HepG2 (cell line): ENCODE results near the gene HCRT. TPM values are rescaled to one million over a fixed set of nuclear protein-coding genes. Genes with fewer than 3 reads are reported as not detected.

Experiments
- FOSL2 ChIP-seq: sonication (generic); formaldehyde crosslinking; IDR thresholded peaks from 2 replicates; pipeline ENCODE4 v1.4.0; 2020; ENCODE audit warnings: missing genetic modification reagents
- FOXP1 ChIP-seq, 2 experiments: fragments of 450-650 bp in 1 of 2; IDR thresholded peaks; 2 replicates each; pipeline ENCODE4 v1.6.1; 2017 to 2018; ENCODE audit warnings: antibody characterized with exemption in 1 of 2
- KLF9 ChIP-seq: IDR thresholded peaks from 2 replicates; pipeline ENCODE4 v1.6.1; 2016; ENCODE audit warnings: low read depth
- NCOR1 ChIP-seq: fragments of 200-600 bp; sonication (generic); IDR thresholded peaks from 2 replicates; pipeline ENCODE4 v1.7.0; 2017; ENCODE audit warnings: antibody characterized with exemption, low read length, borderline replicate concordance
- POLR2AphosphoS2 ChIP-seq: IDR thresholded peaks from 2 replicates; pipeline ENCODE4 v1.6.1; 2011; ENCODE audit warnings: low read depth, low read length, improper control_type of control experiment
- RELA ChIP-seq: sonication (generic); formaldehyde crosslinking; IDR thresholded peaks from 2 replicates; pipeline ENCODE4 v1.4.0; 2020; ENCODE audit warnings: missing genetic modification reagents
- RXRB ChIP-seq: IDR thresholded peaks from 2 replicates; pipeline ENCODE4 v1.6.1; 2016; ENCODE audit warnings: borderline replicate concordance, missing genetic modification reagents, missing compliant biosample characterization
- SKI ChIP-seq: fragments of 450-650 bp; IDR thresholded peaks from one replicate; pipeline ENCODE4 v1.6.1; 2018; ENCODE audit warnings: mild to moderate bottlenecking; ENCODE audit not compliant: partially characterized antibody
- STAG1 ChIP-seq: sonication (generic); formaldehyde crosslinking; IDR thresholded peaks from 2 replicates; pipeline ENCODE4 v1.4.0; 2020; ENCODE audit warnings: missing genetic modification reagents
- TFDP1 ChIP-seq: IDR thresholded peaks from 2 replicates; pipeline ENCODE4 v1.6.1; 2016; ENCODE audit warnings: missing compliant biosample characterization, missing genetic modification reagents, borderline replicate concordance
- TFDP2 ChIP-seq: sonication (generic); formaldehyde crosslinking; IDR thresholded peaks from 2 replicates; pipeline ENCODE4 v1.4.0; 2020; ENCODE audit warnings: missing genetic modification reagents
- XRCC5 ChIP-seq: fragments of 200-400 bp; formaldehyde crosslinking; optimal IDR thresholded peaks from 2 replicates; pipeline ENCODE3; 2017; ENCODE audit warnings: mild to moderate bottlenecking, low read length
- ZBTB4 ChIP-seq: sonication (generic); formaldehyde crosslinking; IDR thresholded peaks from 2 replicates; pipeline ENCODE4 v1.4.0; 2020; ENCODE audit warnings: missing genetic modification reagents, mild to moderate bottlenecking, borderline replicate concordance
- ZFX ChIP-seq: sonication (generic); formaldehyde crosslinking; IDR thresholded peaks from 2 replicates; pipeline ENCODE4 v1.4.0; 2020; ENCODE audit warnings: mild to moderate bottlenecking, low read depth, missing genetic modification reagents, moderate library complexity
- ZNF484 ChIP-seq: sonication (generic); formaldehyde crosslinking; IDR thresholded peaks from 2 replicates; pipeline ENCODE4 v1.5.1; 2020; ENCODE audit warnings: mild to moderate bottlenecking, low read depth, missing genetic modification reagents, borderline replicate concordance
- polyA plus RNA-seq, 8 experiments: library from polyadenylated mRNA; depleted of rRNA in 3 of 8; stranded (reverse) in 7 of 8; unstranded in 1 of 8; fragments of >200 nt; fragmentation: Illumina TruSeq in 4 of 8; extraction: Trizol in 4 of 8; gene quantifications; 2 replicates each; pipeline versions ENCODE4 v1.2.1 to v1.2.3, GENCODE V29; 2011 to 2016; ENCODE audit warnings: low read depth in 4 of 8, missing spikeins in 1 of 8, mixed read lengths in 1 of 8; ENCODE audit not compliant: insufficient read depth in 1 of 8
- total RNA-seq, 5 experiments: library from RNA; depleted of rRNA; stranded (reverse); fragments of >200 nt; fragmentation: Illumina TruSeq; extraction: Trizol; gene quantifications; 2 replicates each; pipeline ENCODE4 v1.2.3, GENCODE V29; 2016; ENCODE audit warnings: low read depth in 1 of 5
- TF ChIP-seq, protein P1 (sequence below): sonication (generic); formaldehyde crosslinking; IDR thresholded peaks from 2 replicates; pipeline ENCODE4 v1.8.1; 2023; ENCODE audit warnings: mild to moderate bottlenecking, moderate library complexity, missing genetic modification reagents
- TF ChIP-seq, protein P2 (sequence below): IDR thresholded peaks from 2 replicates; pipeline ENCODE4 v1.6.1; 2016; ENCODE audit warnings: missing genetic modification reagents, missing compliant biosample characterization
- TF ChIP-seq, protein P3 (sequence below): sonication (generic); formaldehyde crosslinking; IDR thresholded peaks from 2 replicates; pipeline ENCODE4 v1.4.0; 2020; ENCODE audit warnings: missing genetic modification reagents

The HCRT gene
- total and polyA plus RNA-seq, 2 of the 13 experiments (the other 11 are each of a cell fraction or from before 2014, with no cell fraction given) = not detected

GRCh38 chr17:42135664-42136653 is 49.3 kb downstream of the HCRT start (continued):
- TF ChIP-seq TFDP1 = peak; percentile 48; the same call in 1 of the 2 replicates
- peak; percentile 77 for TF ChIP-seq FOSL2 (CRISPR knock-in tag)
- no peak for TF ChIP-seq ZNF484
- TF ChIP-seq SKI = peak; percentile 90
- no peak for TF ChIP-seq TFDP2 (CRISPR knock-in tag)
- peak; percentile 96 for TF ChIP-seq RXRB (CRISPR knock-in tag)
- TF ChIP-seq ZFX (CRISPR knock-in tag) = peak; percentile 40; the same call in 1 of the 2 replicates
- no peak for TF ChIP-seq FOXP1 (IDR thresholded peaks at IDR 0.05)
- TF ChIP-seq FOXP1 (CRISPR knock-in tag; IDR thresholded peaks at IDR 0.05) = peak; percentile 55; the same call in 1 of the 2 replicates
- TF ChIP-seq RELA (CRISPR knock-in tag) = 0 out of 2 replicates have a peak, but pooled peaks have one; percentile 49
- no peak for TF ChIP-seq STAG1 (CRISPR knock-in tag)
- TF ChIP-seq, protein P1, sequence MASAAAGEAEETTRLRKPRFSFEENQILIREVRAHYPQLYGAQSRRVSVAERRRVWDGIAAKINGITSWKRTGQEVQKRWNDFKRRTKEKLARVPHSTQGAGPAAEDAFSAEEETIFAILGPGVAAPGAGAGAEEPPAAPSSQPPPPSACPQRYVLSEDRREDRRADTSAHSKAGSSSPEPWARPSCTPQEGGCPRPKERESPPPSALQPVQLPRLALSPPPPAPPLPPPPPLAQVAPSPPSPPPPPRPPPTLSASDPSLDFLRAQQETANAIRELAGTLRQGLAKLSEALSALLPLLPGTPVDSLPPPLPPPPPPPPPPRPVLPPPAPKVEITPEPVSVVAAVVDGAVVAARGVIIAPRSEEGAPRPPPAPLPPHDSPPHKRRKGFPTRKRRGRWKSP (CRISPR knock-in tag) = no peak
- no peak for TF ChIP-seq KLF9 (CRISPR knock-in tag)
- no peak for TF ChIP-seq ZBTB4 (CRISPR knock-in tag)
- no peak for TF ChIP-seq NCOR1
- TF ChIP-seq POLR2AphosphoS2 = no peak
- TF ChIP-seq, protein P2, sequence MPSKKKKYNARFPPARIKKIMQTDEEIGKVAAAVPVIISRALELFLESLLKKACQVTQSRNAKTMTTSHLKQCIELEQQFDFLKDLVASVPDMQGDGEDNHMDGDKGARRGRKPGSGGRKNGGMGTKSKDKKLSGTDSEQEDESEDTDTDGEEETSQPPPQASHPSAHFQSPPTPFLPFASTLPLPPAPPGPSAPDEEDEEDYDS (CRISPR knock-in tag) = peak; percentile 64; the same call in 1 of the 2 replicates
- TF ChIP-seq, protein P3, sequence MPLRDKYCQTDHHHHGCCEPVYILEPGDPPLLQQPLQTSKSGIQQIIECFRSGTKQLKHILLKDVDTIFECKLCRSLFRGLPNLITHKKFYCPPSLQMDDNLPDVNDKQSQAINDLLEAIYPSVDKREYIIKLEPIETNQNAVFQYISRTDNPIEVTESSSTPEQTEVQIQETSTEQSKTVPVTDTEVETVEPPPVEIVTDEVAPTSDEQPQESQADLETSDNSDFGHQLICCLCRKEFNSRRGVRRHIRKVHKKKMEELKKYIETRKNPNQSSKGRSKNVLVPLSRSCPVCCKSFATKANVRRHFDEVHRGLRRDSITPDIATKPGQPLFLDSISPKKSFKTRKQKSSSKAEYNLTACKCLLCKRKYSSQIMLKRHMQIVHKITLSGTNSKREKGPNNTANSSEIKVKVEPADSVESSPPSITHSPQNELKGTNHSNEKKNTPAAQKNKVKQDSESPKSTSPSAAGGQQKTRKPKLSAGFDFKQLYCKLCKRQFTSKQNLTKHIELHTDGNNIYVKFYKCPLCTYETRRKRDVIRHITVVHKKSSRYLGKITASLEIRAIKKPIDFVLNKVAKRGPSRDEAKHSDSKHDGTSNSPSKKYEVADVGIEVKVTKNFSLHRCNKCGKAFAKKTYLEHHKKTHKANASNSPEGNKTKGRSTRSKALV (CRISPR knock-in tag) = no peak
- TF ChIP-seq XRCC5 = no peak
